Mammary epithelial cell (primary cell): ENCODE measurements around the gene CDHR2.

Source experiments
- CTCF ChIP-seq, 2 donors: IDR thresholded peaks in 1 of 2; conservative IDR thresholded peaks in 1 of 2; 2 replicates each; pipeline ENCODE4 v1.5.1; 2011 to 2012; ENCODE audit warnings: inconsistent platforms in 2 of 2, low read length in 2 of 2, mild to moderate bottlenecking in 2 of 2, control low read depth in 1 of 2, low read depth in 1 of 2; ENCODE audit not compliant: insufficient read depth in 1 of 2; ENCODE audit errors: extremely low read depth in 1 of 2
- EZH2 ChIP-seq: IDR thresholded peaks from 2 replicates; pipeline ENCODE4 v1.6.1; 2012; ENCODE audit warnings: low read length, inconsistent platforms, borderline replicate concordance

GRCh38 chr5:176593273-176593869 lies 44.2 kb downstream of the CDHR2 start:
- TF ChIP-seq CTCF (conservative IDR thresholded peaks at IDR 0.05 in 1 of 2, IDR thresholded peaks at IDR 0.05 in 1 of 2; ENCODE audit: extremely low read depth in 1 of 2, insufficient read depth in 1 of 2, low read depth in 1 of 2, low read length in 2 of 2): no peak
- TF ChIP-seq EZH2: no peak
